Naive B cell (primary cell): ENCODE data around the gene LMO3. TPM values are rescaled to one million over a fixed set of nuclear protein-coding genes. Genes with fewer than 3 reads are reported as not detected.
A peak's percentile ranks its signal among the peaks of the same experiment; 100 is the strongest.
"Not testable (repeated sequence)": the region's sequence is repeated elsewhere in the genome, so short reads cannot be mapped to it uniquely, and the experiment has no call there.

Experiments used
- ATAC-seq, 2 donors: fragments of 150-1000 bp; cut with Tn5 transposase; 2 replicates each; pipeline ENCODE4 v1.10.0; 2021; ENCODE audit warnings: low read depth in 2 of 2, mild to moderate bottlenecking in 2 of 2, moderate library complexity in 2 of 2
- DNase-seq: peaks from one replicate; pipeline ENCODE4 v3.0.0; 2022
- H3K27ac Mint-ChIP-seq, 6 donors: one replicate each; pipeline ENCODE4 v1.8.0; 2020 to 2022; ENCODE audit warnings: mild to moderate bottlenecking in 6 of 6, mixed read lengths in 6 of 6, moderate library complexity in 5 of 6, inconsistent platforms in 2 of 6
- H3K27me3 Mint-ChIP-seq, 3 donors: one replicate each; pipeline ENCODE4 v1.8.0; 2021 to 2022; ENCODE audit warnings: mixed read lengths in 3 of 3, mild to moderate bottlenecking in 1 of 3
- H3K36me3 Mint-ChIP-seq, 2 donors: one replicate each; pipeline ENCODE4 v1.8.0; 2020 to 2022; ENCODE audit warnings: mixed read lengths in 2 of 2, inconsistent platforms in 1 of 2, mild to moderate bottlenecking in 1 of 2
- H3K4me1 Mint-ChIP-seq, 3 donors: one replicate each; pipeline ENCODE4 v1.8.0; 2020 to 2022; ENCODE audit warnings: mixed read lengths in 3 of 3, inconsistent platforms in 1 of 3, mild to moderate bottlenecking in 1 of 3, moderate library complexity in 1 of 3
- H3K4me3 Mint-ChIP-seq, 8 donors: one replicate each; pipeline ENCODE4 v1.8.0; 2020 to 2022; ENCODE audit warnings: mild to moderate bottlenecking in 8 of 8, mixed read lengths in 8 of 8, moderate library complexity in 8 of 8, inconsistent platforms in 2 of 8
- H3K9me3 Mint-ChIP-seq, 7 donors: one replicate each; pipeline ENCODE4 v1.8.0; 2020 to 2022; ENCODE audit warnings: mixed read lengths in 7 of 7, mild to moderate bottlenecking in 5 of 7, inconsistent platforms in 2 of 7, moderate library complexity in 1 of 7
- polyA plus RNA-seq, 6 donors: library from polyadenylated mRNA; unstranded; fragments of 300-500 nt; fragmentation: Illumina TruSeq; gene quantifications; one replicate each; pipeline ENCODE4 v1.2.3, GENCODE V29; 2021; ENCODE audit warnings: low read depth in 6 of 6

Gene LMO3
- polyA plus RNA-seq, 6 donors from 2014 or later = 0.29 TPM; not detected in 5

DNA sequence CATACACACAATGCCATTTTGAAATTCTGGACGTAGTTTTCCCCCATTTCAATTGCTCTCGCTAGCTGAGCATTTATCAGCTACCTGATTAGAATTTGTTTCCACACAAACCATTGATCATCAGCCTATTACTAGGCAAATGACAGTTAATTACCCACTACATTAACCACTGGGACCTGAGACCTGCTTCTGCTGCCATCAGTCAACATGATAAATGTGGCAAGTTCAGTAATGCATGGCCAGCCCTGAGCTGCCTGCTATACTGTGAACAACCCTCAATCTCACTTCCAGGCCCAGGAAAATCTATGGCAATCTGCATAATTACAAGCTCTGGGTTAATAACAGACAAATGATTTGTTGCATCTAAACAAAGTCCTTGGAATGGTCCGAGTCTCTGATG lies 43.5 kb downstream of the LMO3 start:
- DNase-seq (no peak), ATAC-seq (no peak)
- H3K36me3 Mint-ChIP-seq = no peaks in the 10 kb centered on the region
- no peak overlapping the region for H3K27ac Mint-ChIP-seq
- H3K4me1 Mint-ChIP-seq = no peaks in the 10 kb centered on the region
- H3K9me3 Mint-ChIP-seq = peaks cover 0 to 5% (median 0%) of the 10 kb centered on the region in 7 donors
- H3K27me3 Mint-ChIP-seq = no peaks in the 10 kb centered on the region
- H3K4me3 Mint-ChIP-seq = no peak overlapping the region

DNA sequence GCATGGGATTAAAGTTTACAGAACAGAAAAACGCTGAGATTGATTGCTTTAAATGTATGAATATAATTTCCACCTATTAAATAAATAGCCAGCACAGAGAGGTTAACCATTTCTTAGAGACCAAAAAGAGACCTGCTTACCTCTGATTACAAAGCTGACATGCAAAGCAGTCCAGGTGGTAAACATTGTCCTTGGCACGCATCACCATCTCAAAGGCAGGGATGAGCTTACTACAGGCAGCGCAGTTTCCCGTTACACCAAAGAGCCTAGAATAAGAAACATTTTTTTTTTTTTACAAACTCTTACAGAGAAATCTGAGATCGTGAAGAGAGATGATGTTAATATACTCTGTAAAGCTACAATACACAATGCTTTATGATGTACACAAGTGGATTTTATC lies 45.7 kb downstream of the LMO3 start:
- Mint-ChIP-seq H3K4me1 (no peaks in the 10 kb centered on the region), H3K36me3 (no peaks in the 10 kb centered on the region), H3K27ac (no peak overlapping the region), H3K4me3 (no peak overlapping the region), H3K9me3 (peaks cover 0 to 4% (median 0%) of the 10 kb centered on the region in 7 donors), H3K27me3 (no peaks in the 10 kb centered on the region)
- no peak for ATAC-seq
- no peak for DNase-seq

DNA sequence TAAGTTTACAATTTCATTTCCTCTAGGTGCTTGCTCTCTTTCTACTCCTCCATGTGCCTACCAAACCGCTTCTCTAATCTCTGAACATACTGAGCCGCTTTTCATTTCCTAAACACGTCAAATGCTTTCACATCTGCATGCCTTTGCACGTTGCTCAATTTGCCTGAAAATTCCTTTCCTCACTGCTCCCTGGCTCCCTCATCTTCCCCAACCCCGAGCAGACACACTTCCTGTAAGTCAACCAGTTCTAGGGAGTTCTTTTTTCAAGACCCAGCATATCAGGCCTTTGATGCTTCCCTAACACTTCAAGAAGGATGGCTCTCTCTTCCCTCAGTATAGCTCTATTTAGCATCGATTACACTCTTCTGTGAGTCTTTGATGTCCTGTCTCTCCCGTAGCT lies 50.3 kb downstream of the LMO3 start:
- H3K4me1 Mint-ChIP-seq = no peaks in the 10 kb centered on the region
- no peaks in the 10 kb centered on the region for H3K36me3 Mint-ChIP-seq
- no peak for ATAC-seq

DNA sequence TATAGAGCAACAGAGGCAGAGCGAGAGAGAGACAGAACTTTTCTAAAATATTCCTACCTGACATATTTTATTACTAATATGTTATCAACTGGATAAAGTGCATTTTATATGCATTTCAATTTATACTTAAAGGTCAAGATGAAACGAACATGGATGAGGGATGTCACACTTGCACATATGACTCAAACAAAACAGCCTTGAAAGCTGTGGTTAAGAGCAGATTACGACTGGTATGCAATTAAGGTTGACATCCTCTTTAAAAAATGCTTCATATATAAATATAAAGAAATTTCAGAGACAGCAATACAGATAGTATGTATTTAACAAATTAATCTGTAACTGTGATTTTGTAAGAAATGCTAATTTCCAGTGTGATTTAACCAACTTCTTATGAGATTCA lies 52.5 kb downstream of the LMO3 start:
- ATAC-seq = no peak
- Mint-ChIP-seq H3K4me1 (no peaks in the 10 kb centered on the region), H3K36me3 (no peaks in the 10 kb centered on the region), H3K27ac (no peak overlapping the region), H3K27me3 (no peaks in the 10 kb centered on the region), H3K4me3 (no peak overlapping the region), H3K9me3 (peaks cover 0 to 4% (median 0%) of the 10 kb centered on the region in 7 donors)
- no peak for DNase-seq

More for the DNA sequence above, 50.3 kb downstream of the LMO3 start:
- H3K27ac Mint-ChIP-seq = no peak overlapping the region
- no peak overlapping the region for H3K4me3 Mint-ChIP-seq
- no peaks in the 10 kb centered on the region for H3K27me3 Mint-ChIP-seq
- DNase-seq = no peak
- H3K9me3 Mint-ChIP-seq = peaks cover 0 to 4% (median 0%) of the 10 kb centered on the region in 7 donors

DNA sequence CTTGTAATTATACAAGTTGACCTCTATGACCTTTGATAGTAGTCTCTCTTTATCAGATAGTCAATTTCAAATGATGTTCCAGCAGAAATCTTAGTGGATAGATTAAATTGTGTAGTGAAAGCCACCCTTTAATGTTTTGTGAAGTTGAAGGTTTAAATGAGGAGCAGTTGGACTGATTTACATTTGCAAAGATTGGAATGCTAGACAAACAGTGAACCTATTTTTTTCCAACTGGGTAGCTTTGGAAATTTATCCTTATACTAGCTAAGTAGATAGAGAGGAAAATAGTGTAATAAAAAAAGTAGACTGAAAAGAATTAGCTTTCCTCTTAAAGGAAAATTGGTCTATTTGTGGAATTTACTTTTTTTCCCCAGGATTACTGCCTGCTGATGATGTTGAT lies 53.7 kb downstream of the LMO3 start:
- ATAC-seq (no peak), DNase-seq (no peak)
- H3K9me3 Mint-ChIP-seq = peaks cover 0 to 4% (median 0%) of the 10 kb centered on the region in 7 donors
- no peaks in the 10 kb centered on the region for H3K4me1 Mint-ChIP-seq
- H3K27me3 Mint-ChIP-seq = no peaks in the 10 kb centered on the region
- no peak overlapping the region for H3K27ac Mint-ChIP-seq
- no peaks in the 10 kb centered on the region for H3K36me3 Mint-ChIP-seq
- H3K4me3 Mint-ChIP-seq = no peak overlapping the region

DNA sequence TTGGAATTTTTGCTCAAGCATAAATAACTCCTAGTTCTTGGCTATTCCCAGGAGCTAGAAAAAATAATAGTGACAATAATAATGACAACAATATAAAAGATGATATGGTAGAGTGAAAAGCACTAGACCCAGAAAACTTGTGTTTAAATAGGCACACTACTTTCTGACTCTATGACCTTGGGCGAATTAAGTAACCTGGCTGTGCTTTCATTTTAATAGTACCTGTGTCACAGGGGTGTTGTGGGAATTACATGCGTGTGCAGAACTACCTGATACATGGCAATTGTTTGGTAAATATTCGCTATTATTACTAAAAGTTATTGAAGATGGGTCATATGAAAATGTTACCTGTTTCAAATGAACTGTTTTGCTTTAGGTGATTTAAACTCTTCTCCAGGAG lies 60.1 kb downstream of the LMO3 start:
- no peak overlapping the region for H3K4me3 Mint-ChIP-seq
- H3K27ac Mint-ChIP-seq = no peak overlapping the region
- H3K36me3 Mint-ChIP-seq = no peaks in the 10 kb centered on the region
- no peaks in the 10 kb centered on the region for H3K27me3 Mint-ChIP-seq
- H3K4me1 Mint-ChIP-seq = no peaks in the 10 kb centered on the region
- H3K9me3 Mint-ChIP-seq = peaks cover 0 to 5% (median 0%) of the 10 kb centered on the region in 7 donors
- DNase-seq (no peak), ATAC-seq (no peak)

DNA sequence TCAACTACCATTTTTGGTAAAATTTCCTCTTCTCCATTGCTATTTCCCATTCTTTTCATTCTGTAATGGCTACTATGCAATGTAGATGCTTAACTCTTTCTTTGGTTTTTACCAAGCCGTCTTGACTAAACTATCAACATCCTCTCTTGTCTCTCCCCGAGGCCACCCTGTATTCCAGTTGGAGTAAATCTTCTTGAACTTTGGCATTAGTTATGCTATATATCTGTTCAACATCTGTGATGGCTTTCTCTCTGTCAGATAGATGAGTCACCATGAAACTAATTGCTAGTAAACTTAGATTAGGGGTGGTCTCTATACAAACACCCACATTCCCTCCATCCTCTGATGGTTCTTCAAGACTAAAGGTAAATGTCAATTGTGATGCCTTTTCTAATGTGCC lies 63.4 kb downstream of the LMO3 start:
- no peaks in the 10 kb centered on the region for H3K4me1 Mint-ChIP-seq
- H3K9me3 Mint-ChIP-seq = peaks cover 0 to 16% (median 2%) of the 10 kb centered on the region in 7 donors
- no peaks in the 10 kb centered on the region for H3K27me3 Mint-ChIP-seq
- ATAC-seq = no peak
- H3K27ac Mint-ChIP-seq = no peak overlapping the region
- H3K4me3 Mint-ChIP-seq = no peak overlapping the region
- no peak for DNase-seq
- H3K36me3 Mint-ChIP-seq = no peaks in the 10 kb centered on the region

DNA sequence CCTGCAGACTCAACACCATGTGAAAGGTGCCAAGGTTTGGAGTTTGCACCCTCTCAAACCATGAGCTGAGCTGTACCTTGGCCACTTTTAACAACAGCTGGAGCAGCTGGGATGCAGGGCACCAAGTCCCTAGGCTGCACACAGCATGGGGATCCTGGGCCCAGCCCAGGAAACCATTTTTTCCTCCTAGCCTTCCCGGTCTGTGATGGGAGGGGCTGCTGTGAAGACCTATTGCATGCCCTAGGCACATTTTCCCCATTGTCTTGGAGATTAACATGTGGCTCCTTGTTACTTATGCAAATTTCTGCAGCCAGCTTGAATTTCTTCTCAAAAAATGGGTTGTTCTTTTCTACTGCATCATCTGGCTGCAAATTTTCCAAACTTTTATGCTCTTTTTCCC lies 68.3 kb downstream of the LMO3 start:
- not testable (repeated sequence) for H3K27ac Mint-ChIP-seq, H3K4me1 Mint-ChIP-seq, H3K4me3 Mint-ChIP-seq, H3K27me3 Mint-ChIP-seq, DNase-seq, H3K36me3 Mint-ChIP-seq, ATAC-seq
- H3K9me3 Mint-ChIP-seq = peaks cover 0 to 24% (median 3%) of the 10 kb centered on the region in 7 donors

DNA sequence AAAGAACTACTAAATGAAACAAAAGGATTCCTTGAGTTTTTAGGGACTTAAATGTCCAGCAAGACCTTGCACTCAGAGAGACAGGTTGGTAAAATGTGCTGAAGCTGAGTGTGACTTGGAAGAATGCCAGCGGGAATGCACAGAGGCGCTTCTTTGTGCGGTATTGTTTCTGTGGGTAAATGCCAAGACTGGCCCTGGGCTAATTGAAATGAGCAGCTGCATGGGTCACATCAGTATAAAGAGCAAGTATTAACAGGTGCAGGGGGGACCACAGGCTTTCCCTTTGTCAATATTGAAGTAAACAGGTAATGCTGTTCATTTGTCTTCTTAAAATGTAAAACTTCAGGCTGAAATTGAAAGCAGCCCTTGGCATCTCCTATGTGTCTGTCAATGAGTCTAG lies 74.3 kb downstream of the LMO3 start:
- peaks cover 0 to 10% (median 3%) of the 10 kb centered on the region in 7 donors for H3K9me3 Mint-ChIP-seq
- DNase-seq (no peak), ATAC-seq (no peak)
- no peaks in the 10 kb centered on the region for H3K4me1 Mint-ChIP-seq
- H3K36me3 Mint-ChIP-seq = no peaks in the 10 kb centered on the region
- no peaks in the 10 kb centered on the region for H3K27me3 Mint-ChIP-seq
- H3K4me3 Mint-ChIP-seq = no peak overlapping the region
- no peak overlapping the region for H3K27ac Mint-ChIP-seq

DNA sequence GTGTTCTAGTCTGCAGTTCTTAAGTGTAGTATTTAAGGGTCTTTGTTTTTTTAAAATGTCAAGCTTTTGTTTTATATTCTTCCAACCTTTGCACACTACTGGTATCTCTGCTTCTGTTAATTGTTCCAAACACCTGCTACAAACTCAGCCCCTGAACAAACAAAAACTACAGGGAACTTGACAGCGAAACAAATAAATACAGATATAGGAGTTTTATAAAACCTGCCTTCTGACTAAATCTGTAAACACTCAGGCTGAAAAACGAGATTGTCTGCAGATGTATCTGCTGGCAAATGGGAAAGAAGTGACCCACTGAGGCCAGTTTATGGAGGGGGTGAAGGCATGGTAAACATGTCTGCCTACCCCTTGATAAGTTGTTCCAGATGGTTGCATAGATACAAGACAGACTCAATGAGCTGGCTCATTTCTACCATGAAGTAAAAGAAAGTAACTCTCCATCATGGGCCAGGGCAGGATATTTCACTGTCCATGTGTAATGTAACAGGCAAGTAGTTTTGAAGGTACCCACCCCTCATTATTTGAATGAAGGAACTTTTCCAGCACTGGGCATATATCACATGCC lies 75.6 kb downstream of the LMO3 start:
- H3K27me3 Mint-ChIP-seq = no peaks in the 10 kb centered on the region
- H3K9me3 Mint-ChIP-seq = peaks cover 0 to 5% (median 0%) of the 10 kb centered on the region in 7 donors
- no peak overlapping the region for H3K4me3 Mint-ChIP-seq
- H3K4me1 Mint-ChIP-seq = no peaks in the 10 kb centered on the region
- H3K27ac Mint-ChIP-seq = no peak overlapping the region
- no peaks in the 10 kb centered on the region for H3K36me3 Mint-ChIP-seq
- no peak for DNase-seq
- no peak for ATAC-seq

DNA sequence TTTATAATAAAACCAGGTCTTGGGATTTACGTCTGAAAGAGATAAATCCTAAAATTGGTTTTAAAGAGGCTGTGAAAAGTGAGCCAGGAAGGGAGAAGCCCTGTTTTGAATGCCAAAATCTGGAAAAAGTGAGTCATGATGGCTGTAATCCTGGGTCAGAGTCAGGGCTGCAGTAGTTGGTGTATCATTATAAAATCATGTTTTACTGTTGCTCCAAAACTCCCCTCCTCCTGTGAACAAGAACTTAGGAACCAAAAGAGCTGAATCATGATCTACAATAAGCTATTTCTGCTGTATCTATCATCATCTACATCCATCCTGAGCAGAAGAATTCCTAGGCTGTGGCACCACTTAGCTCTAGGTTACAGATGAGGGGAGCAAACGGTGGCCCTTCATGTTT lies 79.3 kb downstream of the LMO3 start:
- Mint-ChIP-seq H3K27me3 (no peaks in the 10 kb centered on the region), H3K4me3 (no peak overlapping the region), H3K9me3 (peaks cover 0 to 7% (median 0%) of the 10 kb centered on the region in 7 donors), H3K4me1 (no peaks in the 10 kb centered on the region), H3K27ac (no peak overlapping the region), H3K36me3 (no peaks in the 10 kb centered on the region)
- DNase-seq (no peak), ATAC-seq (no peak)

DNA sequence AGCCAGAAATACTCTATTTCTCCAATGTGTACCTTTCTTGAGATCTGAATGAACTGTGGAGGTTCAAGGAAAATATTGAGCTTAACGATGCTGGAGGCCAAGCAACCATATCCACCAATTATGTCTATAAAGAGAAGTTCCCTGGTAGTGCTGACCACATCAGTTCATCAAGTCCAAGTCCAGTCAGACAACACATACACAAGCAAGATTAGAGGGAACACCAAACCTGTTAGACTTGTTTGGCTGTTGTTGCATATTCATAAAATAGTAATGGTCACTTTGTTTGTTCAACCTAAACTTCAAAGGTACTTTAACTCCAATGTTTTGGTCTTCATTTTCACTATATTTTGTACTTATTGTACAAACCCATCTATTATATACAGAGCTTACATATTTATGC lies 81.6 kb downstream of the LMO3 start:
- Mint-ChIP-seq H3K27me3 (no peaks in the 10 kb centered on the region), H3K4me3 (no peak overlapping the region)
- no peak for ATAC-seq

DNA sequence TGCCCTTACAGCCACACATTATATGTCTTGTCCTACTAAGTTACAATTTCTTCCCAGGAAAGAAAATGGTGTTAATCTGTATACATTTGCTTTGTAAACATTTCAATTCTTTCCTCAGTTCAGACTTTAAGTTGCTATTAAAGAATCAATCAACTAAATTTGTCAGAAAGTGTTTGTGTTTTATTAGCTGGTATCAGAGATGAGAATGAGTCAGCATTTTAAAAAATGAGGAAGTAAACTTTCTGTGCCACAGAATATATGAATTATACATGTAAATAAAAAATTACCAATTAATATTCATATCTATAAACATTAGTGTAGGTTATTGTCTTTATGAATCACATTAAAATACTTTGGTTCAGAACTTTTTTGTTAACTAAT lies 82.0 kb downstream of the LMO3 start:
- Mint-ChIP-seq H3K4me1 (no peaks in the 10 kb centered on the region), H3K36me3 (no peaks in the 10 kb centered on the region), H3K9me3 (peaks cover 0 to 7% (median 0%) of the 10 kb centered on the region in 7 donors), H3K27me3 (no peaks in the 10 kb centered on the region), H3K4me3 (no peak overlapping the region), H3K27ac (no peak overlapping the region)
- ATAC-seq = no peak
- no peak for DNase-seq

More for the DNA sequence above, 81.6 kb downstream of the LMO3 start:
- H3K36me3 Mint-ChIP-seq = no peaks in the 10 kb centered on the region
- peaks cover 0 to 7% (median 0%) of the 10 kb centered on the region in 7 donors for H3K9me3 Mint-ChIP-seq
- H3K4me1 Mint-ChIP-seq = no peaks in the 10 kb centered on the region
- H3K27ac Mint-ChIP-seq = no peak overlapping the region
- DNase-seq = no peak

DNA sequence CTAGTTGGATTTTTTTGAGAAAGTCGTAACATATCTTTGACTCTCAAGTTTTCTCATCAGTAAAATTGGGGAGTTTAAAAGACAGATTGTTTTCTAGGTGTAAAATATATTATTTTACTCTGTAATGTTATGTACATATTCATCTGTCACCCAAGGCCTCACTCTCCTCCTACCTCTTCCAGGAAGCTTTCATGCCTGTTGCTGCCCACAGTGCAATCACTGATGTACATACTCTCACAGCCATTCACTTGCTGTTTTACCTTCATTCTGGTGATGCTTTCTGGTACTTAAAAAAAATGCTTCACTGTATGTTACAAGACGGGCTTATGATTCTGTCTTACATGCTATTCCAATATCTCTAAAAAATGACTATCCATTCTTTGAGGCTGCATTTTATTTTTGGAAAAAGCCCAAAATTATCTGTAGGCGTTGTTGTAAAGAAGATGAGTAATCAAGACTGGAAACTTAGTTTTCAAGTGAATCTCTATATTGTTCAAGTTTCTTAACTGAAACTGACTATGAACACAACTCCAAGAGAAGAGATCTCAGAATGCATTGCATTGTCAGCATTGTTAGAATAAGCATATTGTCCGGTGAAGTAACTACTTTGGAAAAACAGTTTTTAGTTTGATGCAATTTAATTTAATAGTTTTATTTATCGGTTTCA lies 82.5 kb downstream of the LMO3 start:
- H3K36me3 Mint-ChIP-seq = no peaks in the 10 kb centered on the region
- no peaks in the 10 kb centered on the region for H3K27me3 Mint-ChIP-seq
- H3K4me1 Mint-ChIP-seq = no peaks in the 10 kb centered on the region
- no peak overlapping the region for H3K4me3 Mint-ChIP-seq
- peaks cover 0 to 7% (median 0%) of the 10 kb centered on the region in 7 donors for H3K9me3 Mint-ChIP-seq
- ATAC-seq (no peak), DNase-seq (no peak)
- H3K27ac Mint-ChIP-seq = peak overlapping the region in 1 of 6 donors; percentile 70
